ENCODE data around the gene FAM209B.
"Not testable (repeated sequence)": the region's sequence is repeated elsewhere in the genome, so short reads cannot be mapped to it uniquely, and the experiment has no call there.

The FAM209B gene

GRCh38 chr20:56532946-56533345 is at the start of gene FAM209B:
FAM209B (plus strand) TSS chr20:56533246; CDS start chr20:56533342, 96 bp downstream.
- not testable (repeated sequence) for DNase-seq

GRCh38 chr20:56483970-56484369 is 49.1 kb upstream of the FAM209B start:
- no peak for DNase-seq

- DNase-seq: no peak
Measured at GRCh38 chr20:56487216-56487615, 45.8 kb upstream of the FAM209B start.

GRCh38 chr20:56488566-56488965 is 44.5 kb upstream of the FAM209B start:
- DNase-seq: no peak

- no peak for DNase-seq
Measured at GRCh38 chr20:56501116-56501515, 31.9 kb upstream of the FAM209B start.

GRCh38 chr20:56503916-56504315 is 29.1 kb upstream of the FAM209B start:
- no peak for DNase-seq

GRCh38 chr20:56504373-56505005 is 28.6 kb upstream of the FAM209B start:
- no peak for DNase-seq

- DNase-seq: no peak
Measured at GRCh38 chr20:56506103-56506502, 26.9 kb upstream of the FAM209B start.

GRCh38 chr20:56511926-56512325 is 21.1 kb upstream of the FAM209B start:
- no peak for DNase-seq

- DNase-seq: no peak
Measured at GRCh38 chr20:56513161-56514150, 19.6 kb upstream of the FAM209B start.

- no peak for DNase-seq
Measured at GRCh38 chr20:56516631-56517030, 16.4 kb upstream of the FAM209B start.

- no peak for DNase-seq
Measured at GRCh38 chr20:56517211-56517610, 15.8 kb upstream of the FAM209B start.

- DNase-seq: no peak
Measured at GRCh38 chr20:56517641-56518040, 15.4 kb upstream of the FAM209B start.

GRCh38 chr20:56518126-56518525 is 14.9 kb upstream of the FAM209B start:
- DNase-seq: no peak

GRCh38 chr20:56518721-56519398 is 14.2 kb upstream of the FAM209B start:
- no peak for DNase-seq

GRCh38 chr20:56519551-56519950 is 13.5 kb upstream of the FAM209B start:
- DNase-seq: no peak

GRCh38 chr20:56520180-56520579 is 12.9 kb upstream of the FAM209B start:
- DNase-seq: no peak

- not testable (repeated sequence) for DNase-seq
Measured at GRCh38 chr20:56520746-56521354, 12.2 kb upstream of the FAM209B start.

- no peak for DNase-seq
Measured at GRCh38 chr20:56522311-56522710, 10.7 kb upstream of the FAM209B start.

GRCh38 chr20:56524444-56524843 is 8.6 kb upstream of the FAM209B start, which contains the start of gene FAM209A:
FAM209A (plus strand) TSS chr20:56524744; CDS start chr20:56524809, 65 bp downstream.
- not testable (repeated sequence) for DNase-seq

- DNase-seq: no peak
Measured at GRCh38 chr20:56527521-56527920, 5.5 kb upstream of the FAM209B start.

GRCh38 chr20:56537997-56538396 is 5.0 kb downstream of the FAM209B start:
- no peak for DNase-seq

GRCh38 chr20:56540415-56540814 is 7.4 kb downstream of the FAM209B start:
- no peak for DNase-seq
